HFFc6 (cell line): Measurements from ENCODE around the gene AFDN. TPM values are rescaled to one million over a fixed set of nuclear protein-coding genes. Genes with fewer than 3 reads are reported as not detected.

ENCODE experiments used
- DNase-seq: peaks from one replicate; pipeline ENCODE4 v3.0.0-alpha.2; 2018
- H3K27ac Mint-ChIP-seq: 2 replicates; pipeline ENCODE4 v1.8.0; 2020; ENCODE audit warnings: mild to moderate bottlenecking, mixed read lengths
- H3K27me3 Mint-ChIP-seq: 2 replicates; pipeline ENCODE4 v1.8.0; 2021; ENCODE audit warnings: mild to moderate bottlenecking, moderate library complexity, mixed read lengths; ENCODE audit not compliant: insufficient read depth
- H3K36me3 Mint-ChIP-seq: 2 replicates; pipeline ENCODE4 v1.8.0; 2021; ENCODE audit warnings: low read depth, mixed read lengths
- H3K4me1 Mint-ChIP-seq: 2 replicates; pipeline ENCODE4 v1.8.0; 2020; ENCODE audit warnings: low read depth, mixed read lengths
- H3K4me3 Mint-ChIP-seq: 2 replicates; pipeline ENCODE4 v1.8.0; 2020; ENCODE audit warnings: mild to moderate bottlenecking, moderate library complexity, mixed read lengths
- H3K9me3 Mint-ChIP-seq: 2 replicates; pipeline ENCODE4 v1.8.0; 2020; ENCODE audit warnings: mild to moderate bottlenecking, mixed read lengths
- total RNA-seq, 6 experiments: library from RNA; stranded (reverse); fragmentation: NEBNext Ultra II Directional; extraction: Animal tissue kit (Norgen Biotek cat#: 25700); gene quantifications; 2 replicates in 1 of 6; 3 replicates in 5 of 6; pipeline ENCODE4 v1.2.3, GENCODE V29; 2021
- TF ChIP-seq, protein P1 (sequence below): fragments of 200-600 bp; sonication (generic); IDR thresholded peaks from 2 replicates; pipeline ENCODE4 v1.5.0; 2021; ENCODE audit warnings: antibody characterized with exemption, mild to moderate bottlenecking

The AFDN gene
- total RNA-seq, 6 experiments from 2014 or later = 16.1 to 20.3 (median 17.4) TPM

DNA sequence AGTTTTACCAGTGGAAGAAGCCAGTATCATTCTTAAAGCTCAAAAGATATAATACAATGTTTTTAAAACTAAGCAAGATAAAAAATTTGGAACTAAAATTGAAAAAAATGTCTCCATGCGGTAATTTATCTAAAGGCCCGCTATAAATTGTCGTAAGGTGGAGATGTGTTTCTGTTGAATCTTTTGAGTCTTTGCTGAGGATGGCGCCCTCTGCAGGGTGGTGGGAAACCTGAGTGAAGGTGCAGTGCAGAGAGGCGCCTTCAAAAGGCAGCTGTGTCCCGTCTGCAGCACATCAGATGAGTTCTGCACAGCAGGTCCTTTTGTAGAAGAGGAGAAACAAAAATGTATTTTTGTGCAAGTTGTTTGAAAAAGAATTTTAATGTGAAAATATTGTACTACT, 141.4 kb downstream of the AFDN start:
- H3K4me3 Mint-ChIP-seq = no peak overlapping the region
- no peak overlapping the region for H3K27ac Mint-ChIP-seq
- TF ChIP-seq, protein P1, sequence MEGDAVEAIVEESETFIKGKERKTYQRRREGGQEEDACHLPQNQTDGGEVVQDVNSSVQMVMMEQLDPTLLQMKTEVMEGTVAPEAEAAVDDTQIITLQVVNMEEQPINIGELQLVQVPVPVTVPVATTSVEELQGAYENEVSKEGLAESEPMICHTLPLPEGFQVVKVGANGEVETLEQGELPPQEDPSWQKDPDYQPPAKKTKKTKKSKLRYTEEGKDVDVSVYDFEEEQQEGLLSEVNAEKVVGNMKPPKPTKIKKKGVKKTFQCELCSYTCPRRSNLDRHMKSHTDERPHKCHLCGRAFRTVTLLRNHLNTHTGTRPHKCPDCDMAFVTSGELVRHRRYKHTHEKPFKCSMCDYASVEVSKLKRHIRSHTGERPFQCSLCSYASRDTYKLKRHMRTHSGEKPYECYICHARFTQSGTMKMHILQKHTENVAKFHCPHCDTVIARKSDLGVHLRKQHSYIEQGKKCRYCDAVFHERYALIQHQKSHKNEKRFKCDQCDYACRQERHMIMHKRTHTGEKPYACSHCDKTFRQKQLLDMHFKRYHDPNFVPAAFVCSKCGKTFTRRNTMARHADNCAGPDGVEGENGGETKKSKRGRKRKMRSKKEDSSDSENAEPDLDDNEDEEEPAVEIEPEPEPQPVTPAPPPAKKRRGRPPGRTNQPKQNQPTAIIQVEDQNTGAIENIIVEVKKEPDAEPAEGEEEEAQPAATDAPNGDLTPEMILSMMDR = peak; percentile 68
- H3K27me3 Mint-ChIP-seq = no peaks in the 10 kb centered on the region; the same call in 1 of the 2 replicates
- H3K36me3 Mint-ChIP-seq = peaks cover 13% of the 10 kb centered on the region
- DNase-seq = no peak
- no peaks in the 10 kb centered on the region for H3K9me3 Mint-ChIP-seq
- H3K4me1 Mint-ChIP-seq = no peaks in the 10 kb centered on the region

DNA sequence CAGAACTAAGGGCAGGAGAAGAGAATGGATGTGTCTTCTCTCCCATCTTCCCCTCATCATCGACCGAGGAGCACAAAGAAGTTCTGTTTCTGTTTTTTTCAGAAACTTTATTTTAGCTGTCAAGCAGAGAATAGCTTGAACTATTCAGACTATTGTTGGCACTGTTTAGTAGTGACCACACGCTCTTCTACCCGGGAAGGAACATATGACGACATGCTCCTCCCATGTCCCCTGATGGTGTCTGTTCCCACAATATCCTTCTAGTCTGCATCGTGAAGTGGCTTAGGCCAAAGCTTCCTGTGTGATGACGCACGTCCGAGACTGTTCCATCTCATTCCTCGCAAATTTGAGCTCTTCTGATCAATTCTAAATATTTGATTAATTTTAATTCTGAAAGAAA, 143.5 kb downstream of the AFDN start:
- Mint-ChIP-seq H3K9me3 (no peaks in the 10 kb centered on the region), H3K4me1 (peaks cover 6% of the 10 kb centered on the region; the same call in 1 of the 2 replicates), H3K27ac (no peak overlapping the region), H3K27me3 (no peaks in the 10 kb centered on the region; the same call in 1 of the 2 replicates), H3K36me3 (peaks cover 13% of the 10 kb centered on the region), H3K4me3 (no peak overlapping the region)
- DNase-seq = no peak
- TF ChIP-seq, protein P1 = no peak

DNA sequence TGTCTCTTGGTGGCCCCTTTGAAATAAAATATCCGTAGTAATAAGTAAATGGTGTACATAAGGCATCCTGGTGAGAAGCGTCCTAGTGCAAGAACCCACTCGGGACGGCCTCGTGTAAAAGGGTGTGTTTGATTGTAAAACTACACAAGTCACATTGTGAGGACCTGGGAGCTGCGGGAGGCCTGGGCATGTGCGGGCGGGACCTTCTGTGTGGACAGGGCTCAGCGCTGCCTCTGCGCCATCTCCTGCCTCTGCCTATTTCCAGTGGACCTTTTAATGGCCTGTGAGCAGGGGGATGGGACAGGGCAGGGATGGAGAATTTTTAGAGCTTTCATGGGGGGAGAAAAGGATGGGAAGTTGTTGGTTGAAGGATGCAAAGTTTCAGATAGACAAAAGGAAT, 145.5 kb downstream of the AFDN start:
- Mint-ChIP-seq H3K4me1 (peaks cover 6% of the 10 kb centered on the region; the same call in 1 of the 2 replicates), H3K36me3 (peaks cover 4% of the 10 kb centered on the region; the same call in 1 of the 2 replicates), H3K27me3 (no peaks in the 10 kb centered on the region; the same call in 1 of the 2 replicates), H3K9me3 (no peaks in the 10 kb centered on the region), H3K27ac (no peak overlapping the region), H3K4me3 (no peak overlapping the region)
- TF ChIP-seq, protein P1 = no peak
- DNase-seq = no peak

DNA sequence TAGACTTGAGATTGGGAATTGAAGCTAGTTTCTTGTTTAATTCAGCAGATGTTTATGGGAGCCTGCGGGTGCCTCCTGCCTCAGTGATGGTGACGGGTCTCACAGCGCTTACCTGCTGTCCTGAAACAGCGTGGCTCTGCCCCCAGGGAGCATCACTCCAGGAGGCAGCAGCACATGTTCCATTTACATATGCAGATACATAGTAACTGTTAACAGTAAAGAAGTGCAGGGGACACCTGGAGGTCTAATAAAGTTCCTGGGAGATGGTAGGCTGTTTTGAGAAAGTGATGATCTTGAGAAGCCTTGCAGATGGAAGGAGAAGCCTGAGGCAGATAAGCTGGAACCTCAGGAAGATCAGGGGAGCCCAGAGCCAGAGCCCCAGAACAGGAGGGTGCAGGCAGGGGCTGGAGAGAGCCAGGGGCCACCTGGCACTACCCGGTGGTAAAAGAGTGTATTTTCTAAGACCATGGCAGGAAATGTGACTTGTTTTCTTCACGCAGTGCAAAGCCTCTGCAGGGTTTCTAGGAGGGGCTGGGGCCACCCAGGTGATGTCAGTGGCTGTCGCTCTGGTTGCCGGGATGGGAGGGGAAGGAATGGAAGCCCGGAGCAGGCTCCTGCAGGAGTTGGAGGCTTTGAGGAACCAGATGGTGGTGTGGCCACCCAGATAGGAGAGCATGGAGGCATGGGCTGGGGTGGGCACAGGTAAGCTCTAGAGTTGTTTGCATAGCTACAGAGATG, 146.6 kb downstream of the AFDN start:
- Mint-ChIP-seq H3K9me3 (no peaks in the 10 kb centered on the region; the same call in 1 of the 2 replicates), H3K4me3 (no peak overlapping the region), H3K27ac (no peak overlapping the region), H3K36me3 (no peaks in the 10 kb centered on the region), H3K4me1 (peaks cover 6% of the 10 kb centered on the region; the same call in 1 of the 2 replicates), H3K27me3 (peaks cover 2% of the 10 kb centered on the region)
- TF ChIP-seq, protein P1 = no peak
- no peak for DNase-seq

DNA sequence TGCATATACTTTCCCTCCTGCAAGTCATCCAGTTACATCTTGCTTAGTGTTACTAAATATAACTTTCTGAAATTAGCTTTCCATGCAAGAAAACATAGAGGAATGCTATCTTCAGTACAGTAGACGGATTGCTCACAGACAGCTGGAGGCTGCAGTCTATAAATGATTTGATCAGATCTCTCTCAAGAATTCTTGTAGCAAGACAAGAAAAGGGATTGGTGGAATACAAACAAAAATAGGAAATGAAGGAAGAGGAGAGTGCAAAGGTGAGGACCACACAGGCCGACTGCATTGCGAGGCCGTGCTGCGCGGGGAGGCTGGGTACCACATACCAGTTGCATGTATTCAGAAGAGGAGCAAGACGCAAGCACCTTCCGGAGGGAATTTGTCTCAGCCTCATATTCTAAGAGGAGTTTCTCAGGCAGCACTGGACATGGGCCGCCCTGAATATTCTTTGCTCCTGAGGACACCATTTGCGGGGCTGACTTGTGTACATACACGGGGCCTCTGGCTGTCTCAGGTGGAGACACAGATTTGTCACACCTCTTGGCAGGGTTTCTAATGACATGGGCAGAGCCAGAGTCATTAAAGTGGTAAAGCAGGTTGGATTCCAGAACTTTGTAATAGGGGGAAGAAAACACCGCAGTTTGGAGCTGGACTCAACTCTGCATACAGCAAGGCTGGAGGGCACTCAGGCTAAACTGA, 148.1 kb downstream of the AFDN start:
- peaks cover 6% of the 10 kb centered on the region; the same call in 1 of the 2 replicates for H3K4me1 Mint-ChIP-seq
- no peaks in the 10 kb centered on the region for H3K36me3 Mint-ChIP-seq
- TF ChIP-seq, protein P1 = no peak
- no peak overlapping the region for H3K27ac Mint-ChIP-seq
- DNase-seq = no peak
- H3K27me3 Mint-ChIP-seq = peaks cover 5% of the 10 kb centered on the region
- no peak overlapping the region for H3K4me3 Mint-ChIP-seq
- no peaks in the 10 kb centered on the region; the same call in 1 of the 2 replicates for H3K9me3 Mint-ChIP-seq
